HCT116 (cell line): Measurements from ENCODE around the gene GRM5. TPM values are rescaled to one million over a fixed set of nuclear protein-coding genes. Genes with fewer than 3 reads are reported as not detected.

ENCODE experiments used
- ATAC-seq: fragments of 200-7000 bp; cut with Tn5 transposase; 2 replicates; pipeline ENCODE4 v1.9.1; 2020; ENCODE audit warnings: mild to moderate bottlenecking, moderate library complexity
- BruUV-seq: library from RNA; stranded (reverse); fragments of 400-500 nt; replicated peaks from 2 replicates; lab custom pipeline; 2021; lab: Mats Ljungman, UMichigan
- CTCF ChIA-PET: fragments of 300-600 bp; sonication (Branson Sonifier 250); formaldehyde crosslinking; loops from one replicate; lab custom pipeline; 2021; ENCODE audit warnings: antibody characterized with exemption; lab: Charles Lee
- POLR2A ChIA-PET: fragments of 300-600, 350-600 bp; sonication (Branson Sonifier 250); formaldehyde crosslinking; loops from one replicate; lab custom pipeline; 2021; ENCODE audit warnings: antibody characterized with exemption; lab: Charles Lee
- RAD21 ChIA-PET, 2 experiments: fragments of 300-600 bp; sonication (Branson Sonifier 250); formaldehyde crosslinking; loops; one replicate each; lab custom pipeline; 2023; ENCODE audit warnings: low total read pairs in 2 of 2; ENCODE audit not compliant: uncharacterized antibody in 2 of 2, unreplicated experiment in 2 of 2, low non-redundant PET in 1 of 2; lab: Charles Lee
- DNase-seq: peaks from one replicate; pipeline ENCODE4 v3.0.0-alpha.2; 2010; ENCODE audit warnings: low read depth, low spot score
- H2AFZ ChIP-seq: fragments of 200-600 bp; shearing (Covaris generic), sonication (generic); 2 replicates; pipeline ENCODE4 v1.6.1; 2017; ENCODE audit warnings: low read depth, mixed run types, mixed read lengths, antibody characterized with exemption, low read length; ENCODE audit not compliant: poor library complexity, severe bottlenecking
- H3K27ac ChIP-seq: 2 replicates; pipeline ENCODE4 v1.5.1; 2012; ENCODE audit warnings: low read depth, low read length
- H3K27me3 ChIP-seq: fragments of 200-600 bp; sonication (generic); 2 replicates; pipeline ENCODE4 v1.6.1; 2016; ENCODE audit warnings: mixed run types, low read length, mixed read lengths; ENCODE audit not compliant: insufficient read depth
- H3K36me3 ChIP-seq, 2 experiments: fragments of 200-500 bp in 1 of 2; fragments of 200-600 bp in 1 of 2; sonication (Bioruptor generic) in 1 of 2; sonication (generic) in 1 of 2; 2 replicates each; pipeline versions ENCODE4 v1.5.1 to v1.6.1; 2014 to 2016; ENCODE audit warnings: low read length in 2 of 2, inconsistent platforms in 1 of 2, mixed read lengths in 1 of 2, mixed run types in 1 of 2; ENCODE audit not compliant: insufficient read depth in 2 of 2, control insufficient read depth in 1 of 2
- H3K4me1 ChIP-seq, 2 experiments: fragments of 200-600 bp in 1 of 2; sonication (generic) in 1 of 2; 2 replicates each; pipeline versions ENCODE4 v1.5.1 to v1.6.1; 2012 to 2017; ENCODE audit warnings: low read length in 2 of 2, inconsistent platforms in 1 of 2, mild to moderate bottlenecking in 1 of 2, mixed read lengths in 1 of 2, mixed run types in 1 of 2, moderate library complexity in 1 of 2; ENCODE audit not compliant: insufficient read depth in 2 of 2, control insufficient read depth in 1 of 2
- H3K4me2 ChIP-seq: fragments of 200-600 bp; sonication (generic); 2 replicates; pipeline ENCODE4 v1.6.1; 2017; ENCODE audit warnings: mixed run types, low read length, mixed read lengths
- H3K4me3 ChIP-seq, 2 experiments: fragments of 200-600 bp in 1 of 2; sonication (generic) in 1 of 2; replicated peaks in 1 of 2; 2 replicates each; pipeline ENCODE4 v1.5.1; 2011 to 2016; ENCODE audit warnings: low read length in 2 of 2, control low read depth in 1 of 2, low read depth in 1 of 2, mild to moderate bottlenecking in 1 of 2, mixed read lengths in 1 of 2, mixed run types in 1 of 2
- H3K79me2 ChIP-seq: fragments of 200-600 bp; sonication (generic); 2 replicates; pipeline ENCODE4 v1.6.1; 2017; ENCODE audit warnings: mild to moderate bottlenecking, mixed run types, low read length, moderate library complexity, mixed read lengths; ENCODE audit not compliant: insufficient read depth
- H3K9ac ChIP-seq: fragments of 200-600 bp; sonication (generic); 2 replicates; pipeline ENCODE4 v1.6.1; 2016; ENCODE audit warnings: low read length, mixed read lengths
- H3K9me2 ChIP-seq: fragments of 200-600 bp; sonication (generic), shearing (Covaris generic); 2 replicates; pipeline ENCODE4 v1.6.1; 2017; ENCODE audit warnings: mixed run types, mild to moderate bottlenecking, moderate library complexity; ENCODE audit not compliant: insufficient read depth
- H3K9me3 ChIP-seq, 2 experiments: fragments of 200-500 bp in 1 of 2; fragments of 200-600 bp in 1 of 2; sonication (Bioruptor generic) in 1 of 2; sonication (generic) in 1 of 2; 2 replicates each; pipeline ENCODE4 v1.6.1; 2014 to 2017; ENCODE audit warnings: low read length in 2 of 2, mixed read lengths in 2 of 2, inconsistent platforms in 1 of 2, low read depth in 1 of 2, mild to moderate bottlenecking in 1 of 2, mixed run types in 1 of 2, moderate library complexity in 1 of 2; ENCODE audit not compliant: control insufficient read depth in 1 of 2, insufficient read depth in 1 of 2
- H4K20me1 ChIP-seq: fragments of 200-600 bp; sonication (generic), shearing (Covaris generic); 2 replicates; pipeline ENCODE4 v1.6.1; 2017; ENCODE audit warnings: mixed run types, mild to moderate bottlenecking, moderate library complexity; ENCODE audit not compliant: insufficient read depth
- CBX3 ChIP-seq: IDR thresholded peaks from 2 replicates; pipeline ENCODE4 v1.6.1; 2012; ENCODE audit warnings: low read depth
- EGR1 ChIP-seq: IDR thresholded peaks from 2 replicates; pipeline ENCODE4 v1.6.1; 2012; ENCODE audit warnings: low read depth
- ELF1 ChIP-seq: IDR thresholded peaks from 2 replicates; pipeline ENCODE4 v1.6.1; 2012; ENCODE audit warnings: low read depth, borderline replicate concordance
- EZH2 ChIP-seq: fragments of 200-600 bp; sonication (generic); IDR thresholded peaks from 2 replicates; pipeline ENCODE4 v1.6.1; 2017; ENCODE audit warnings: antibody characterized with exemption, mixed run types
- EZH2phosphoT487 ChIP-seq: fragments of 200-600 bp; IDR thresholded peaks from 2 replicates; pipeline ENCODE4 v1.6.1; 2018; ENCODE audit warnings: antibody characterized with exemption, borderline replicate concordance
- POLR2AphosphoS5 ChIP-seq: IDR thresholded peaks from 2 replicates; pipeline ENCODE4 v1.6.1; 2011; ENCODE audit warnings: mild to moderate bottlenecking, low read depth, low read length, moderate library complexity
- RAD21 ChIP-seq: IDR thresholded peaks from 2 replicates; pipeline ENCODE4 v1.6.1; 2012; ENCODE audit warnings: low read depth, mild to moderate bottlenecking
- SIN3A ChIP-seq: IDR thresholded peaks from 2 replicates; pipeline ENCODE4 v1.6.1; 2012; ENCODE audit warnings: low read depth
- SRF ChIP-seq: IDR thresholded peaks from 2 replicates; pipeline ENCODE4 v1.6.1; 2012; ENCODE audit warnings: low read depth
- TCF7L2 ChIP-seq: IDR thresholded peaks from 2 replicates; pipeline ENCODE4 v1.7.0; 2011; ENCODE audit warnings: borderline replicate concordance, inconsistent platforms; ENCODE audit not compliant: insufficient read depth, insufficient read length; ENCODE audit errors: extremely low read depth
- YY1 ChIP-seq: IDR thresholded peaks from 2 replicates; pipeline ENCODE4 v1.6.1; 2011; ENCODE audit warnings: low read length, low read depth, moderate library complexity, mild to moderate bottlenecking; ENCODE audit not compliant: insufficient replicate concordance; ENCODE audit errors: extremely low read depth
- ZFX ChIP-seq: fragments of 450-650 bp; IDR thresholded peaks from 2 replicates; pipeline ENCODE4 v1.6.1; 2017
- intact Hi-C: fragments of 100-400 bp; cut with micrococcal nuclease; formaldehyde crosslinking; loops from 2 replicates; pipeline ENCODE4 v1.10.0; 2022
- total RNA-seq: library from RNA; stranded (reverse); gene quantifications from one replicate; pipeline ENCODE4 v1.2.1, GENCODE V29; 2021; ENCODE audit not compliant: unreplicated experiment
- TF ChIP-seq, protein P1 (sequence below): IDR thresholded peaks from 2 replicates; pipeline ENCODE4 v1.6.1; 2012
- TF ChIP-seq, protein P2 (sequence below): IDR thresholded peaks from 2 replicates; pipeline ENCODE4 v1.6.1; 2012; ENCODE audit warnings: low read depth
- TF ChIP-seq, protein P3 (sequence below), 3 experiments: fragments of 200-600 bp in 1 of 3; sonication (generic) in 1 of 3; IDR thresholded peaks in 2 of 3; conservative IDR thresholded peaks in 1 of 3; 2 replicates each; pipeline ENCODE4 v1.5.1; 2012 to 2017; ENCODE audit warnings: low read depth in 2 of 3, low read length in 2 of 3, antibody characterized with exemption in 1 of 3, borderline replicate concordance in 1 of 3, control low read depth in 1 of 3, mild to moderate bottlenecking in 1 of 3, mixed read lengths in 1 of 3, mixed run types in 1 of 3, moderate library complexity in 1 of 3; ENCODE audit not compliant: insufficient read depth in 1 of 3
- TF ChIP-seq, protein P4 (sequence below): IDR thresholded peaks from 2 replicates; pipeline ENCODE4 v1.6.1; 2011; ENCODE audit warnings: mild to moderate bottlenecking, low read length, moderate library complexity; ENCODE audit not compliant: insufficient replicate concordance; ENCODE audit errors: extremely low read depth

Gene GRM5
- total RNA-seq, 1 experiment from 2014 or later = not detected

DNA sequence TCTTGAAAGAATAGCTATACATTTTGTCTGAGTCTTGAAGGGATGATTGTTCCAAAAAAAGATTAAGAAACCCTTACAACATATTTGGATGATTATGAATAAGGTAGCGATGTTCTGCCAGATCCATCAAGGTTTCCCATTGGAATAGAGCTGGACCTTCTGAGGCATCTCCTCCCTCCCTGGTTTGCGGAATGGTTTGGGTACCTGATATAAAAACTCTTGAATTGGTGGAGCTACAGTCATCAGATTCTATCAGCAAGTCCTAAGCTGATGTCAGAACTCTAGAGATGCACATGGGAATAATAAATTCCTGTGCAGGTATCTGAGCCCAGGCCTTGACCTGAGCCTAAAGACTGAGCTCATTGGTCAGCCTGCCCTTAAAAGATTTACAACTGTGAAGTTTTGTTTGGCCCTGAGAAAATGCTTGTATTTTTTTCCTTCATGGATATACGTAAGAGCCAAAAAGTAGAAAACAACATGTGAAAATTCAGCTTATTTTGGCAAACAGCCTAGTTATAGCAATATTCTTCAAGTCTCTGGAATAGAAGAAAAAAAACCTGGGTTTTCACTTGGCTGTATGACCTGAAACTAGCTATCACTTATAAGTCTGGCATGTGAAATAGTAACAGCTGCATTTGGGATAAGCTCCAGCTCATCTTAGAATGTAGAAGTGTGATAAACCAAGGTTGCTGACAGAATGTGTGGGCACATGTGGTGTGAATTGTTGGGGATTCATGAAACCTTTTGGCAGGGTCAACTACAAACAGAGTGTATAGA lies 462.5 kb downstream of the GRM5 start (continued):
- TF ChIP-seq TCF7L2 = no peak
- TF ChIP-seq, all 23 proteins: peak for 0

DNA sequence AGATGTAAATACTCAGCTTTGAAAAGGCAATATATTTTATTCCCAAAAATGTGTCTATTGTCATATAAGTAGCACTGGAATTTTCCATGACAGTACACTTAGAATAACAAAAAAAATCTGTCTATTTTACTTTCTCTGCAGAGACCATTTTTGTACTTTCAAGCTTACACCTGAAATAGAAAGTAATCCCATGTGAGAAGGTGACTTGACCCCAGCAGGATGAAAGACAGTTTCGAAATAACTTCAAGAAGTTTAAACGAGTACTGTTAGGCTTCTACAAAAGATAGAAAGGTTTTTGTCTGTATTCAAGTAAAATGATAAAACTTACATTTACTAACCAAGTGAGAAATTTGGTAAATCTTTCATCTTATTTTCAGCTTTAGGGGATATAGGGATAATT lies 468.4 kb downstream of the GRM5 start:
- ChIA-PET RAD21 (no interaction called here), POLR2A (no interaction called here), CTCF (no interaction called here)
- ATAC-seq (no peak), DNase-seq (no peak)
- H4K20me1 ChIP-seq = no peaks in the 10 kb centered on the region
- no peaks in the 10 kb centered on the region for H3K79me2 ChIP-seq
- no peak overlapping the region for H3K4me3 ChIP-seq
- no peaks in the 10 kb centered on the region for H3K9me3 ChIP-seq
- no peaks in the 10 kb centered on the region for H3K9me2 ChIP-seq
- TF ChIP-seq, protein P1, sequence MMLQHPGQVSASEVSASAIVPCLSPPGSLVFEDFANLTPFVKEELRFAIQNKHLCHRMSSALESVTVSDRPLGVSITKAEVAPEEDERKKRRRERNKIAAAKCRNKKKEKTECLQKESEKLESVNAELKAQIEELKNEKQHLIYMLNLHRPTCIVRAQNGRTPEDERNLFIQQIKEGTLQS = no peak
- TF ChIP-seq RAD21 (no peak), CBX3 (no peak), POLR2AphosphoS5 (no peak), EZH2 (no peak), TCF7L2 (no peak), EGR1 (no peak), SRF (no peak), SIN3A (no peak), ZFX (no peak), EZH2phosphoT487 (no peak), YY1 (no peak), ELF1 (no peak)
- TF ChIP-seq, protein P2, sequence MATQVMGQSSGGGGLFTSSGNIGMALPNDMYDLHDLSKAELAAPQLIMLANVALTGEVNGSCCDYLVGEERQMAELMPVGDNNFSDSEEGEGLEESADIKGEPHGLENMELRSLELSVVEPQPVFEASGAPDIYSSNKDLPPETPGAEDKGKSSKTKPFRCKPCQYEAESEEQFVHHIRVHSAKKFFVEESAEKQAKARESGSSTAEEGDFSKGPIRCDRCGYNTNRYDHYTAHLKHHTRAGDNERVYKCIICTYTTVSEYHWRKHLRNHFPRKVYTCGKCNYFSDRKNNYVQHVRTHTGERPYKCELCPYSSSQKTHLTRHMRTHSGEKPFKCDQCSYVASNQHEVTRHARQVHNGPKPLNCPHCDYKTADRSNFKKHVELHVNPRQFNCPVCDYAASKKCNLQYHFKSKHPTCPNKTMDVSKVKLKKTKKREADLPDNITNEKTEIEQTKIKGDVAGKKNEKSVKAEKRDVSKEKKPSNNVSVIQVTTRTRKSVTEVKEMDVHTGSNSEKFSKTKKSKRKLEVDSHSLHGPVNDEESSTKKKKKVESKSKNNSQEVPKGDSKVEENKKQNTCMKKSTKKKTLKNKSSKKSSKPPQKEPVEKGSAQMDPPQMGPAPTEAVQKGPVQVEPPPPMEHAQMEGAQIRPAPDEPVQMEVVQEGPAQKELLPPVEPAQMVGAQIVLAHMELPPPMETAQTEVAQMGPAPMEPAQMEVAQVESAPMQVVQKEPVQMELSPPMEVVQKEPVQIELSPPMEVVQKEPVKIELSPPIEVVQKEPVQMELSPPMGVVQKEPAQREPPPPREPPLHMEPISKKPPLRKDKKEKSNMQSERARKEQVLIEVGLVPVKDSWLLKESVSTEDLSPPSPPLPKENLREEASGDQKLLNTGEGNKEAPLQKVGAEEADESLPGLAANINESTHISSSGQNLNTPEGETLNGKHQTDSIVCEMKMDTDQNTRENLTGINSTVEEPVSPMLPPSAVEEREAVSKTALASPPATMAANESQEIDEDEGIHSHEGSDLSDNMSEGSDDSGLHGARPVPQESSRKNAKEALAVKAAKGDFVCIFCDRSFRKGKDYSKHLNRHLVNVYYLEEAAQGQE = no peak
- TF ChIP-seq, protein P3, sequence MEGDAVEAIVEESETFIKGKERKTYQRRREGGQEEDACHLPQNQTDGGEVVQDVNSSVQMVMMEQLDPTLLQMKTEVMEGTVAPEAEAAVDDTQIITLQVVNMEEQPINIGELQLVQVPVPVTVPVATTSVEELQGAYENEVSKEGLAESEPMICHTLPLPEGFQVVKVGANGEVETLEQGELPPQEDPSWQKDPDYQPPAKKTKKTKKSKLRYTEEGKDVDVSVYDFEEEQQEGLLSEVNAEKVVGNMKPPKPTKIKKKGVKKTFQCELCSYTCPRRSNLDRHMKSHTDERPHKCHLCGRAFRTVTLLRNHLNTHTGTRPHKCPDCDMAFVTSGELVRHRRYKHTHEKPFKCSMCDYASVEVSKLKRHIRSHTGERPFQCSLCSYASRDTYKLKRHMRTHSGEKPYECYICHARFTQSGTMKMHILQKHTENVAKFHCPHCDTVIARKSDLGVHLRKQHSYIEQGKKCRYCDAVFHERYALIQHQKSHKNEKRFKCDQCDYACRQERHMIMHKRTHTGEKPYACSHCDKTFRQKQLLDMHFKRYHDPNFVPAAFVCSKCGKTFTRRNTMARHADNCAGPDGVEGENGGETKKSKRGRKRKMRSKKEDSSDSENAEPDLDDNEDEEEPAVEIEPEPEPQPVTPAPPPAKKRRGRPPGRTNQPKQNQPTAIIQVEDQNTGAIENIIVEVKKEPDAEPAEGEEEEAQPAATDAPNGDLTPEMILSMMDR (IDR thresholded peaks at IDR 0.05 in 2 of 3, conservative IDR thresholded peaks at IDR 0.05 in 1 of 3; ENCODE audit: borderline replicate concordance in 1 of 3, insufficient read depth in 1 of 3, low read depth in 2 of 3, low read length in 2 of 3) = no peak
- TF ChIP-seq, protein P4, sequence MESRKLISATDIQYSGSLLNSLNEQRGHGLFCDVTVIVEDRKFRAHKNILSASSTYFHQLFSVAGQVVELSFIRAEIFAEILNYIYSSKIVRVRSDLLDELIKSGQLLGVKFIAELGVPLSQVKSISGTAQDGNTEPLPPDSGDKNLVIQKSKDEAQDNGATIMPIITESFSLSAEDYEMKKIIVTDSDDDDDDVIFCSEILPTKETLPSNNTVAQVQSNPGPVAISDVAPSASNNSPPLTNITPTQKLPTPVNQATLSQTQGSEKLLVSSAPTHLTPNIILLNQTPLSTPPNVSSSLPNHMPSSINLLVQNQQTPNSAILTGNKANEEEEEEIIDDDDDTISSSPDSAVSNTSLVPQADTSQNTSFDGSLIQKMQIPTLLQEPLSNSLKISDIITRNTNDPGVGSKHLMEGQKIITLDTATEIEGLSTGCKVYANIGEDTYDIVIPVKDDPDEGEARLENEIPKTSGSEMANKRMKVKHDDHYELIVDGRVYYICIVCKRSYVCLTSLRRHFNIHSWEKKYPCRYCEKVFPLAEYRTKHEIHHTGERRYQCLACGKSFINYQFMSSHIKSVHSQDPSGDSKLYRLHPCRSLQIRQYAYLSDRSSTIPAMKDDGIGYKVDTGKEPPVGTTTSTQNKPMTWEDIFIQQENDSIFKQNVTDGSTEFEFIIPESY = no peak
- H2AFZ ChIP-seq = no peak overlapping the region
- no peaks in the 10 kb centered on the region for H3K27me3 ChIP-seq
- no peak overlapping the region for H3K9ac ChIP-seq
- no peaks in the 10 kb centered on the region for H3K4me1 ChIP-seq
- H3K27ac ChIP-seq = no peak overlapping the region
- no TSS peak for BruUV-seq
- no peak overlapping the region for H3K4me2 ChIP-seq
- intact Hi-C loops = no loop called here
- no peaks in the 10 kb centered on the region for H3K36me3 ChIP-seq
